Uterus (tissue), 4 donors: Measurements from ENCODE around the gene TSPAN3. TPM values are rescaled to one million over a fixed set of nuclear protein-coding genes. Genes with fewer than 3 reads are reported as not detected.

ENCODE experiments used
- DNase-seq, 2 donors: peaks; one replicate each; pipeline ENCODE4 v3.0.0-alpha.2; 2019 to 2020
- H3K27ac ChIP-seq, 2 donors: fragments of 200-600 bp; sonication (generic); 1 replicate in 1 of 2; 2 replicates in 1 of 2; pipeline ENCODE4 v1.5.1; 2016 to 2018
- H3K27me3 ChIP-seq, 2 donors: fragments of 200-600 bp; sonication (generic); one replicate each; pipeline ENCODE4 v1.5.1; 2018 to 2019; ENCODE audit warnings: control low read depth in 1 of 2
- H3K36me3 ChIP-seq, 2 donors: fragments of 200-600 bp; sonication (generic); one replicate each; pipeline ENCODE4 v1.5.1; 2019; ENCODE audit warnings: control low read depth in 1 of 2
- H3K4me1 ChIP-seq, 2 donors: fragments of 200-600 bp; sonication (generic); one replicate each; pipeline ENCODE4 v1.5.1; 2018 to 2019; ENCODE audit warnings: control low read depth in 1 of 2
- H3K4me3 ChIP-seq, 2 donors: fragments of 200-600 bp; sonication (generic); 1 replicate in 1 of 2; 2 replicates in 1 of 2; pipeline ENCODE4 v1.5.1; 2018 to 2019; ENCODE audit warnings: mild to moderate bottlenecking in 1 of 2
- H3K9me3 ChIP-seq, 2 donors: fragments of 200-600 bp; sonication (generic); one replicate each; pipeline ENCODE4 v1.5.1; 2019; ENCODE audit warnings: control low read depth in 1 of 2
- CTCF ChIP-seq, 4 experiments: fragments of 200-600 bp in 2 of 4; fragments of 450-650 bp in 2 of 4; sonication (generic) in 2 of 4; IDR thresholded peaks; one replicate each; pipeline ENCODE4 v1.5.1; 2016 to 2019; ENCODE audit warnings: antibody characterized with exemption in 4 of 4, mild to moderate bottlenecking in 2 of 4, moderate library complexity in 1 of 4
- POLR2A ChIP-seq, 2 donors: fragments of 450-650 bp; IDR thresholded peaks; one replicate each; pipeline ENCODE4 v1.6.1; 2016; ENCODE audit warnings: antibody characterized with exemption in 2 of 2, mild to moderate bottlenecking in 1 of 2, moderate library complexity in 1 of 2
- intact Hi-C: fragments of 100-400 bp; cut with DNase I; formaldehyde crosslinking; loops from one replicate; pipeline ENCODE4 v1.15.1; 2023; ENCODE audit warnings: low total_unique reads
- total RNA-seq, 4 donors: library from RNA; depleted of rRNA in 3 of 4; stranded (reverse); fragments of >200 nt in 3 of 4; gene quantifications; one replicate each; pipeline versions ENCODE4 v1.1.0 to v1.2.4, GENCODE V29; 2014 to 2023
- donor health status: DM: yes; HTN: yes; CAD: no.

The TSPAN3 gene
- total RNA-seq, 4 donors from 2014 or later = 62.0 to 446 (median 114) TPM

- DNase-seq = no peak
- TF ChIP-seq POLR2A (IDR thresholded peaks at IDR 0.05) (no peak), CTCF (IDR thresholded peaks at IDR 0.05) (no peak)
- no peaks in the 10 kb centered on the region for H3K9me3 ChIP-seq
- H3K4me1 ChIP-seq = no peaks in the 10 kb centered on the region
- intact Hi-C loops = no loop called here
- H3K4me3 ChIP-seq = no peak overlapping the region
- H3K27me3 ChIP-seq = no peaks in the 10 kb centered on the region
- H3K27ac ChIP-seq = no peak overlapping the region
- no peaks in the 10 kb centered on the region for H3K36me3 ChIP-seq
Measured at GRCh38 chr15:77075528-77075927, 4.6 kb upstream of the TSPAN3 start.

GRCh38 chr15:77074350-77074749, 3.4 kb upstream of the TSPAN3 start:
- no peak for TF ChIP-seq CTCF (IDR thresholded peaks at IDR 0.05)
- TF ChIP-seq POLR2A (IDR thresholded peaks at IDR 0.05) = no peak
- DNase-seq = no peak
- no peaks in the 10 kb centered on the region for H3K36me3 ChIP-seq
- intact Hi-C loops = no loop called here
- no peaks in the 10 kb centered on the region for H3K27me3 ChIP-seq
- no peaks in the 10 kb centered on the region for H3K4me1 ChIP-seq
- H3K9me3 ChIP-seq = no peaks in the 10 kb centered on the region
- H3K27ac ChIP-seq = no peak overlapping the region
- no peak overlapping the region for H3K4me3 ChIP-seq

GRCh38 chr15:77071305-77072223, 655 bp upstream of the TSPAN3 start:
- intact Hi-C loops = no loop called here
- DNase-seq = no peak
- Histone ChIP-seq H3K4me3 (peak overlapping the region in 1 of 2 donors; percentile 95), H3K9me3 (no peaks in the 10 kb centered on the region), H3K27me3 (no peaks in the 10 kb centered on the region), H3K4me1 (no peaks in the 10 kb centered on the region), H3K27ac (peak overlapping the region; percentile 94 to 96), H3K36me3 (no peaks in the 10 kb centered on the region)
- TF ChIP-seq CTCF (IDR thresholded peaks at IDR 0.05) = no peak
- TF ChIP-seq POLR2A (IDR thresholded peaks at IDR 0.05) = no peak

- Histone ChIP-seq H3K9me3 (no peaks in the 10 kb centered on the region), H3K4me3 (peak overlapping the region; percentile 66 to 95), H3K27ac (peak overlapping the region; percentile 94 to 96), H3K36me3 (no peaks in the 10 kb centered on the region), H3K27me3 (no peaks in the 10 kb centered on the region), H3K4me1 (no peaks in the 10 kb centered on the region)
- no peak for TF ChIP-seq CTCF (IDR thresholded peaks at IDR 0.05)
- no peak for TF ChIP-seq POLR2A (IDR thresholded peaks at IDR 0.05)
- intact Hi-C loops = no loop called here
- DNase-seq = no peak
Measured at GRCh38 chr15:77070180-77070494, 772 bp downstream of the TSPAN3 start.

- no peaks in the 10 kb centered on the region for H3K36me3 ChIP-seq
- no peaks in the 10 kb centered on the region for H3K27me3 ChIP-seq
- peak overlapping the region; percentile 94 to 96 for H3K27ac ChIP-seq
- DNase-seq = no peak
- peak overlapping the region; percentile 66 to 95 for H3K4me3 ChIP-seq
- no peaks in the 10 kb centered on the region for H3K9me3 ChIP-seq
- TF ChIP-seq POLR2A (IDR thresholded peaks at IDR 0.05) (no peak), CTCF (IDR thresholded peaks at IDR 0.05) (no peak)
- no peaks in the 10 kb centered on the region for H3K4me1 ChIP-seq
- intact Hi-C loops = no loop called here
Measured at GRCh38 chr15:77069521-77070121, 1.3 kb downstream of the TSPAN3 start.
